Body of pancreas (tissue), 4 donors: ENCODE data around the gene ZNF318.

Source experiments
- POLR2A ChIP-seq, 3 donors: fragments of 450-650 bp; IDR thresholded peaks; one replicate each; pipeline ENCODE4 v1.6.1; 2016; ENCODE audit warnings: antibody characterized with exemption in 3 of 3, mild to moderate bottlenecking in 2 of 3
- TF ChIP-seq, protein P1 (sequence below), 7 experiments: fragments of 450-650 bp in 4 of 7; fragments of 200-600 bp in 3 of 7; sonication (generic) in 3 of 7; IDR thresholded peaks; one replicate each; pipeline ENCODE4 v1.5.1; 2016 to 2019; ENCODE audit warnings: antibody characterized with exemption in 7 of 7

DNA sequence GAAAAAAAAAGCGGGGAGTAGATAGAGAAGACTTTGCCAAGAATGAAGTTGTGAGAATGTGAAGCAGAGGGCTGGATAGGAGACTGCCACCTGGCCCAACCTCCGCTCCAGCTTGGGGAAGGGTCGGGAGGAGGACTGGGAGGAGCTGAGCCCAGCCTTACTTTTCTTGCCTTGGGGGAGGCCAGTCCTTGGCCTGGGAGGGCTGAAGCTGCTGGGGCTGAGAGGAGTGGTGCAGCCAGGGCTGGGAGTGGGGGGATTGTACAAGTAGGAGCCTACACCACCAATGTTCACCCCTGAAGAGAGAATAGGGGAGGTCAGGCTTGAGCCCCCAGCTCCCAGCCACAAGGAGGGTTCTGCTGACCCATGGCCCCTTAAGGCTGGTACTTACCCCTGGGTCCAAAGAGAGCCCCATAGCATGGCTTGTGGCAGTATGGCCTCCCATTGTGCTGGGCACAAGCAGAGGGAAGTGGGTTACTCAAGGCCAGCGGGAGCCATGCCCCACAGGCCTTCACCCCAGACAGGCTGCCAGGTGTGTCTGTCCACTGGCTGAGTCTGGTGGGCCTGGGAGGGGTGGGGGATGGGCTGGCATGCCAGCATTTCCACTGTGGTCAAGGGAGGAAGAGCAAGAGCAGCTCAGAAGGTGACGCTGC lies 61.9 kb downstream of the ZNF318 start:
- TF ChIP-seq, protein P1, sequence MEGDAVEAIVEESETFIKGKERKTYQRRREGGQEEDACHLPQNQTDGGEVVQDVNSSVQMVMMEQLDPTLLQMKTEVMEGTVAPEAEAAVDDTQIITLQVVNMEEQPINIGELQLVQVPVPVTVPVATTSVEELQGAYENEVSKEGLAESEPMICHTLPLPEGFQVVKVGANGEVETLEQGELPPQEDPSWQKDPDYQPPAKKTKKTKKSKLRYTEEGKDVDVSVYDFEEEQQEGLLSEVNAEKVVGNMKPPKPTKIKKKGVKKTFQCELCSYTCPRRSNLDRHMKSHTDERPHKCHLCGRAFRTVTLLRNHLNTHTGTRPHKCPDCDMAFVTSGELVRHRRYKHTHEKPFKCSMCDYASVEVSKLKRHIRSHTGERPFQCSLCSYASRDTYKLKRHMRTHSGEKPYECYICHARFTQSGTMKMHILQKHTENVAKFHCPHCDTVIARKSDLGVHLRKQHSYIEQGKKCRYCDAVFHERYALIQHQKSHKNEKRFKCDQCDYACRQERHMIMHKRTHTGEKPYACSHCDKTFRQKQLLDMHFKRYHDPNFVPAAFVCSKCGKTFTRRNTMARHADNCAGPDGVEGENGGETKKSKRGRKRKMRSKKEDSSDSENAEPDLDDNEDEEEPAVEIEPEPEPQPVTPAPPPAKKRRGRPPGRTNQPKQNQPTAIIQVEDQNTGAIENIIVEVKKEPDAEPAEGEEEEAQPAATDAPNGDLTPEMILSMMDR (IDR thresholded peaks at IDR 0.05), result no peak
- TF ChIP-seq POLR2A (IDR thresholded peaks at IDR 0.05), result no peak
